Measurements from ENCODE around the gene NPY5R. TPM values are rescaled to one million over a fixed set of nuclear protein-coding genes. Genes with fewer than 3 reads are reported as not detected.

Gene NPY5R
- polyA plus RNA-seq, 1 donor from 2014 or later: 1.3 TPM

DNA sequence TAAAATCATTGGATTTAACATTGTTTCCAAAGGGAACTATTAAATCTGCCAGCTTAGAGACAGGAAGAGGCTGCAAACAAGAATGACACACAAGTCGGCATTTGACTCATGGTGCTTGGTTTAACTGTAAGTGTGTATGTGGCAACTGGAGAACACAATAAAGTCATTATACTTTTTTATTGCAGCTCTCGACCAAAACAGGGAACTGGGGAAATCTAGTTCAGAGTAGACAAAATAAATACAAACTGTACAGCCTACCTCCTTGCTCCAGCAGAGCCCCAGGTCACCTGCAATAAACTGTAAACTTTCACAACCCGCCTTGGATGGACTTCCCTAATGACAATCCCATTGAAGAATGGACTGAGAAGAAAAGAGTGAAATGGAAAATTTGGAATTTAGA, 24.0 kb downstream of the NPY5R start:
- TF ChIP-seq EP300 (conservative IDR thresholded peaks at IDR 0.05; ENCODE audit: poor library complexity, severe bottlenecking): no peak
- no peak for TF ChIP-seq MXI1 (conservative IDR thresholded peaks at IDR 0.05; ENCODE audit: poor library complexity, severe bottlenecking)
- TF ChIP-seq TAF1 (IDR thresholded peaks at IDR 0.05; ENCODE audit: low read depth): no peak
- TF ChIP-seq RAD21 (conservative IDR thresholded peaks at IDR 0.05): no peak
- no peak for TF ChIP-seq EZH2 (IDR thresholded peaks at IDR 0.05; ENCODE audit: borderline replicate concordance, insufficient read depth, low read length, poor library complexity, severe bottlenecking)
- no peak for TF ChIP-seq POLR2AphosphoS5 (IDR thresholded peaks at IDR 0.05)
- Histone ChIP-seq H4K20me1 (ENCODE audit: insufficient read depth) (no peaks in the 10 kb centered on the region), H2AFZ (ENCODE audit: low read depth, low read length) (no peak overlapping the region)

DNA sequence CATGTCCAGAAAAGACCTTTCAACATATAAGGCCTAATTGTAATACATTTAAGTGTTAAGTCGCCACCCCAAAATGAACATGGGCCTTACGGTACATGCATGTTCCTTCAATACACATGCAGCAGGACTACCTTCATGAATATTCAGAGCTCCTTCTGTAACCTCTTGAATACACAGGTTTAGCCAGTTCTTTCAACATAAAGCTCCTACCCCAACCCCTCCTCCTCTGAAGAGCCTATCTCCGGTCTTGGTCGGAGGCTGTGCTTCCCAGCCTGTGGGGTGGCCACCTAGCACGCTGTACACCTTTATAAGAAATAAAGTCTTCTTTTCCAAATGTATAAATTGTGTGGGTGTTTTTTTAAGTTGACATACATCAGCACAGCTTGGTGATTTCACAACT, 28.3 kb downstream of the NPY5R start:
- H3K9ac ChIP-seq (ENCODE audit: low read length): no peak overlapping the region
- no peaks in the 10 kb centered on the region for H3F3A ChIP-seq (ENCODE audit: insufficient read depth, low read length, poor library complexity, severe bottlenecking)
- no peak overlapping the region for H3K4me2 ChIP-seq (ENCODE audit: low read length)
- H2AFZ ChIP-seq (ENCODE audit: low read depth, low read length): no peak overlapping the region
- H3K27me3 ChIP-seq (ENCODE audit: insufficient read depth, low read depth, low read length): no peaks in the 10 kb centered on the region
- no peaks in the 10 kb centered on the region for H3K9me2 ChIP-seq (ENCODE audit: insufficient read depth, low read length)
- H3K36me3 ChIP-seq (ENCODE audit: insufficient read depth, low read length): no peaks in the 10 kb centered on the region
- H4K20me1 ChIP-seq (ENCODE audit: insufficient read depth): no peaks in the 10 kb centered on the region
- H3K4me3 ChIP-seq (ENCODE audit: low read length): no peak overlapping the region
- TF ChIP-seq EP300 (conservative IDR thresholded peaks at IDR 0.05; ENCODE audit: poor library complexity, severe bottlenecking): no peak
- TF ChIP-seq EZH2 (IDR thresholded peaks at IDR 0.05; ENCODE audit: borderline replicate concordance, insufficient read depth, low read length, poor library complexity, severe bottlenecking): no peak
- no peak for TF ChIP-seq POLR2AphosphoS5 (IDR thresholded peaks at IDR 0.05)
- TF ChIP-seq, protein P1, sequence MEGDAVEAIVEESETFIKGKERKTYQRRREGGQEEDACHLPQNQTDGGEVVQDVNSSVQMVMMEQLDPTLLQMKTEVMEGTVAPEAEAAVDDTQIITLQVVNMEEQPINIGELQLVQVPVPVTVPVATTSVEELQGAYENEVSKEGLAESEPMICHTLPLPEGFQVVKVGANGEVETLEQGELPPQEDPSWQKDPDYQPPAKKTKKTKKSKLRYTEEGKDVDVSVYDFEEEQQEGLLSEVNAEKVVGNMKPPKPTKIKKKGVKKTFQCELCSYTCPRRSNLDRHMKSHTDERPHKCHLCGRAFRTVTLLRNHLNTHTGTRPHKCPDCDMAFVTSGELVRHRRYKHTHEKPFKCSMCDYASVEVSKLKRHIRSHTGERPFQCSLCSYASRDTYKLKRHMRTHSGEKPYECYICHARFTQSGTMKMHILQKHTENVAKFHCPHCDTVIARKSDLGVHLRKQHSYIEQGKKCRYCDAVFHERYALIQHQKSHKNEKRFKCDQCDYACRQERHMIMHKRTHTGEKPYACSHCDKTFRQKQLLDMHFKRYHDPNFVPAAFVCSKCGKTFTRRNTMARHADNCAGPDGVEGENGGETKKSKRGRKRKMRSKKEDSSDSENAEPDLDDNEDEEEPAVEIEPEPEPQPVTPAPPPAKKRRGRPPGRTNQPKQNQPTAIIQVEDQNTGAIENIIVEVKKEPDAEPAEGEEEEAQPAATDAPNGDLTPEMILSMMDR (IDR thresholded peaks at IDR 0.05; ENCODE audit: poor library complexity, severe bottlenecking): no peak
- no peaks in the 10 kb centered on the region for H3K79me2 ChIP-seq (replicated peaks; ENCODE audit: insufficient read depth, low read length)
- H3K9me3 ChIP-seq (ENCODE audit: low read length): no peaks in the 10 kb centered on the region
- no peak overlapping the region for H3K27ac ChIP-seq (ENCODE audit: low read length)

More for the DNA sequence above, 24.0 kb downstream of the NPY5R start:
- no peak overlapping the region for H3K27ac ChIP-seq (ENCODE audit: low read length)
- no peak overlapping the region for H3K9ac ChIP-seq (ENCODE audit: low read length)
- no peaks in the 10 kb centered on the region for H3K36me3 ChIP-seq (ENCODE audit: insufficient read depth, low read length)
- H3K4me2 ChIP-seq (ENCODE audit: low read length): no peak overlapping the region
- H3K79me2 ChIP-seq (replicated peaks; ENCODE audit: insufficient read depth, low read length): no peaks in the 10 kb centered on the region
- H3K9me3 ChIP-seq (ENCODE audit: low read length): no peaks in the 10 kb centered on the region
- H3K27me3 ChIP-seq (ENCODE audit: insufficient read depth, low read depth, low read length): no peaks in the 10 kb centered on the region
- no peak overlapping the region for H3K4me3 ChIP-seq (ENCODE audit: low read length)
- no peaks in the 10 kb centered on the region for H3F3A ChIP-seq (ENCODE audit: insufficient read depth, low read length, poor library complexity, severe bottlenecking)
- H3K9me2 ChIP-seq (ENCODE audit: insufficient read depth, low read length): no peaks in the 10 kb centered on the region

DNA sequence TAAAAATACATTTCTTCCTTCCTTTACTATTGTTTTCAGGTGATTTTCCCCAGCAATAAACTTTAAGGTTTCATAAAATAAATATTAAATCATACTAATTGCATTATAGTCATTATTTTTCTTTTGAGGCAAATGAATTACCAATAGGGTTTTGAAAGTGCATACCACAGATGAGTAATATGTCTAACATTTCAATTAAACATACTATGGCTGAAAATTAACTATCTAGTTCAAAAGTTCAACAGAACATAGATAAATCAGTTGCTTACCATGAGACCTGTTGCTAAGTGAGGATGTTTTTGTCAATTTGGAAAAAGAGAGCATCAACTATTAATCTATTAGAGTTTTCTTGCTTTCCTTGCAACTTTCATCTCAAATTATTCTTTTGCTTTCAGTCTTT, 35.0 kb downstream of the NPY5R start:
- Histone ChIP-seq H3K36me3 (ENCODE audit: insufficient read depth, low read length) (no peaks in the 10 kb centered on the region), H3K9me3 (ENCODE audit: low read length) (no peaks in the 10 kb centered on the region), H3K27ac (ENCODE audit: low read length) (no peak overlapping the region), H3K4me2 (ENCODE audit: low read length) (no peak overlapping the region), H3F3A (ENCODE audit: insufficient read depth, low read length, poor library complexity, severe bottlenecking) (no peaks in the 10 kb centered on the region), H3K79me2 (replicated peaks; ENCODE audit: insufficient read depth, low read length) (no peaks in the 10 kb centered on the region), H4K20me1 (ENCODE audit: insufficient read depth) (no peaks in the 10 kb centered on the region), H3K9ac (ENCODE audit: low read length) (no peak overlapping the region), H2AFZ (ENCODE audit: low read depth, low read length) (no peak overlapping the region), H3K9me2 (ENCODE audit: insufficient read depth, low read length) (no peaks in the 10 kb centered on the region), H3K27me3 (ENCODE audit: insufficient read depth, low read depth, low read length) (no peaks in the 10 kb centered on the region), H3K4me3 (ENCODE audit: low read length) (no peak overlapping the region)
- TF ChIP-seq, protein P1 (IDR thresholded peaks at IDR 0.05; ENCODE audit: poor library complexity, severe bottlenecking): no peak
- no peak for TF ChIP-seq MXI1 (conservative IDR thresholded peaks at IDR 0.05; ENCODE audit: poor library complexity, severe bottlenecking)
- TF ChIP-seq RAD21 (conservative IDR thresholded peaks at IDR 0.05): no peak
- no peak for TF ChIP-seq TAF1 (IDR thresholded peaks at IDR 0.05; ENCODE audit: low read depth)
- no peak for TF ChIP-seq SMC3 (conservative IDR thresholded peaks at IDR 0.05; ENCODE audit: poor library complexity)
- TF ChIP-seq EZH2 (IDR thresholded peaks at IDR 0.05; ENCODE audit: borderline replicate concordance, insufficient read depth, low read length, poor library complexity, severe bottlenecking): no peak
- no peak for TF ChIP-seq POLR2AphosphoS5 (IDR thresholded peaks at IDR 0.05)

All from neural cell (in vitro differentiated cells).